GM04504 (cell line): Measurements from ENCODE around the gene NOL11.
"Not testable (repeated sequence)": the region's sequence is repeated elsewhere in the genome, so short reads cannot be mapped to it uniquely, and the experiment has no call there.

Experiments used
- DNase-seq: peaks from one replicate; pipeline ENCODE4 v3.0.0-alpha.2; 2012; ENCODE audit warnings: low read depth

The NOL11 gene

GRCh38 chr17:67717624-67718324 is at the start of gene NOL11:
Gene NOL11 (plus strand): TSS chr17:67717936. CDS start chr17:67717948, 12 bp downstream.
- peak; percentile 97 for DNase-seq

- no peak for DNase-seq
Measured at GRCh38 chr17:67671493-67671892, 46.2 kb upstream of the NOL11 start.

- no peak for DNase-seq
Measured at GRCh38 chr17:67672592-67673335, 45.0 kb upstream of the NOL11 start.

GRCh38 chr17:67675481-67675880 is 42.3 kb upstream of the NOL11 start:
- no peak for DNase-seq

GRCh38 chr17:67676305-67676704 is 41.4 kb upstream of the NOL11 start:
- DNase-seq, result no peak

GRCh38 chr17:67678414-67678813 is 39.3 kb upstream of the NOL11 start:
- no peak for DNase-seq

GRCh38 chr17:67679225-67679624 is 38.5 kb upstream of the NOL11 start:
- DNase-seq, result no peak

GRCh38 chr17:67679721-67680120 is 38.0 kb upstream of the NOL11 start:
- no peak for DNase-seq

- no peak for DNase-seq
Measured at GRCh38 chr17:67680445-67681224, 37.1 kb upstream of the NOL11 start.

GRCh38 chr17:67682196-67682595 is 35.5 kb upstream of the NOL11 start:
- no peak for DNase-seq

GRCh38 chr17:67685351-67685750 is 32.4 kb upstream of the NOL11 start:
- no peak for DNase-seq

- DNase-seq, result no peak
Measured at GRCh38 chr17:67686241-67686640, 31.5 kb upstream of the NOL11 start.

GRCh38 chr17:67687511-67687910 is 30.2 kb upstream of the NOL11 start:
- no peak for DNase-seq

- peak; percentile 19 for DNase-seq
Measured at GRCh38 chr17:67689534-67690177, 28.1 kb upstream of the NOL11 start.

GRCh38 chr17:67693811-67694210 is 23.9 kb upstream of the NOL11 start:
- no peak for DNase-seq

GRCh38 chr17:67696347-67696746 is 21.4 kb upstream of the NOL11 start:
- DNase-seq, result no peak

GRCh38 chr17:67696853-67697498 is 20.8 kb upstream of the NOL11 start:
- no peak for DNase-seq

GRCh38 chr17:67700037-67700724 is 17.6 kb upstream of the NOL11 start:
- DNase-seq, result no peak

- no peak for DNase-seq
Measured at GRCh38 chr17:67700725-67701119, 17.0 kb upstream of the NOL11 start.

GRCh38 chr17:67702861-67703260 is 14.9 kb upstream of the NOL11 start:
- DNase-seq, result not testable (repeated sequence)

- no peak for DNase-seq
Measured at GRCh38 chr17:67707442-67707841, 10.3 kb upstream of the NOL11 start.
